Measurements from ENCODE around the gene KRT84.

The KRT84 gene

DNA sequence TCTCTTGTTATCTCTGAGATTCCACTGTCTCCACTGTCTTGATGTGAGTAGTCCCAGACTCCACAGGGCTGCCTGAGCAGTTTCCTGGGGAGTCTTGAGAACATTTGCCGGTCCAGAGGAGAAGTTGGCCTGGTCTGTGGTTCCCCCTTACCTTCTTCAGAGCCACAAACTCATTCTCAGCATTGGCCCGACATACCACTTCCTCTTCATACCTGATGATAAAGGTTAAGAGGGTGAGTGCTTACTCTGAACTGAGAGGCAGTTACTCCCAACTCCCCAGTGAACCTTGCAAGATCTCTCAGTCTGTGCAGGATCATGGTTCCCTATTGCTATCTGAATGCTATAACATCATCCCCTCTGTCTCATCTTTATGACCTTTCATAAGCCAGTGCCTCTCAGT is 2.6 kb downstream of the KRT84 start:
- no peak for DNase-seq

DNA sequence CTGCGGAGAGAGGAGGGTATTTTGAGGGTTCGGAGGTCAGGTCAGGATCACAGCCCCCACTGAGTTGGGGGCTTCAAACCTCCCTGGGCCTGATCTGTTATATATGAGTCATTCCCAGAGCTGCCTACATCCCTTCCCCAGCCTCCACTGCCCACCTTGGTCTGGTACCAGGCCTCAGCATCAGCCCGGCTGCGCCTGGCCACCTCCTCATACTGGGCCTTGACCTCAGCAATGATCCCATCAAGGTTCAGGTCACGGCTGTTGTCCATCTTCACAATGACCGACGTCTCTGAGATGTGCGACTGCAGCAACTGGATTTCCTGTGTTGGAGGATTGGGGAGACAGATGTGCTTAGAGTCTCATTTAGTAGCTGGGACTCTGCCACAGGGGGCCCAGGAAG is 4.2 kb downstream of the KRT84 start:
- DNase-seq, result no peak

DNA sequence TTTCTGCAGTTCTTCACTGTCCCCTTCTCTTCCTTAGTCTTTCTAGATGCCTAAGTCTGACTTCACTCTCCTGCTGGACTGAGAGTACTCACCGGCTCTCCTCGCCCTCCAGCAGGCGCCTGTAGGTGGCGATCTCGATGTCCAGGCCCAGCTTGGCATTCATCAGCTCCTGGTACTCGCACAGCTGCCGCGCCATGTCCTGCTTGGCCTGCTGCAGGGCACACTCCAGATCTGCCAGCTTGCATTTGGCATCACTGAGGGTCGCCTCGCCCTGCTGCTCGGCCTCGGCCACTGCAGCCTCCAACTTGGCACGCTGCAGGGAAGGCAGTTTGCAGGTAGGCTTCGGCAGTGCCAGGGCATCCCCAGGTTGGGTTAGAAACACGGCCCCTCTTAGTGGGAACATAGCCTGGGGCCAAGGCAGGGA is 5.2 kb downstream of the KRT84 start:
- no peak for DNase-seq

DNA sequence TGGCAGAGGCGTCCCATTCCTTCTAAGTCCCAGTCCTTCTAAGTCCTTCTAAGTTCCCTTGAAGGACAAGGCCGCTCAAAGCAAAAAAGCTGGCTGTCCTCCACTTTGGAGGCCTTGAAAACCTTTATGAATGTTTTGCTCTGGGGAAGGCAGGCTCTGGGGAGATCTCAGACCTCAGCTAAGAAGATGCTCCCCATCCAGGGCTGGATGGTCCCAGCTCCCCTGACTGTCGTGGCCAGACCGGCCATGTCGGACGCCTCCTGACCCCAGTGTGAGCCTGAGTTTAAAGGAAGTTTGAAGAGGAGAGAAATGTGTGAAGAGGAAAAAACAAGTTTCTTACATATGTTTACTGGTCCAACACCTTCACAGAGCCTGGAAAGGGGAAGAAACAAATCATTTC is 5.9 kb downstream of the KRT84 start:
- no peak for DNase-seq

DNA sequence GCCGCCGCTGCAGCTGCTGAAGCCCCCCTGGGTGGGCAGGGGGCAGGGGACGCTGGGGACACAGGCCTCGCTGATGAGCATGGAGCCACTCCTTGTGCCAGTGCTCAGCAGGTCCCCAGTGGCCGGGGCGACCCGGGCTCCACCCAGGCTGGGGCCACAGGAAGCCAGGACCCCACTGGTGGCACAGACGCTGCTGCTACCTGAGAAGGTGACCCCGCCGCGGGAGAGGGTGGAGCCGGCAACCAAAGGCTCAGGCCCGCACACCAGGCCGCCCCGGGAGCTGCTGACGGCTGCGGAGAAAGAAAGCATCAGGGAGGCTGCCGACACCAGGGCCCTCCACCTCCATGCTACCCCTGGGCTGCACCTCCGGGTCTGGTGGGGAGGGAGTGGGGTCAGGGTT is 7.4 kb downstream of the KRT84 start:
- no peak for DNase-seq

DNA sequence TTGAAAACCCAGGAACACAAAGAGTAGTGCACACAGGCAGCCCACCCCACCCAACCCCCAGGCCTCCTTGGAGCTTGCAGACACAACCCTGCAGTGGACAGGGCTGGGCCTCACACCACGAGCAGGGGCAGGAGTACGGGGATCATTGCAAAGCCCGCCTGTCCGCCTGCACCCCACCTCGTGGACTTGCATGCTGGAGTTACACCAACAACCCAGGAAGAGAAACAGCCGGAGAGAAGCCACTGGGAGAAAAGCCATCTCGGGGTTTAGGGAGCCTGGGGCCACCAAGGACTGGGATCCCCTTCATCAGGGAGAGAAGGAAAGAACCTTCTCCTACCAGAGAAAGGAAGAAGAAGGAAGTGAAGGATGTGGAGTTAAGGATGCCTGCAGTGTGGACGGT is 8.2 kb downstream of the KRT84 start:
- DNase-seq, result no peak

DNA sequence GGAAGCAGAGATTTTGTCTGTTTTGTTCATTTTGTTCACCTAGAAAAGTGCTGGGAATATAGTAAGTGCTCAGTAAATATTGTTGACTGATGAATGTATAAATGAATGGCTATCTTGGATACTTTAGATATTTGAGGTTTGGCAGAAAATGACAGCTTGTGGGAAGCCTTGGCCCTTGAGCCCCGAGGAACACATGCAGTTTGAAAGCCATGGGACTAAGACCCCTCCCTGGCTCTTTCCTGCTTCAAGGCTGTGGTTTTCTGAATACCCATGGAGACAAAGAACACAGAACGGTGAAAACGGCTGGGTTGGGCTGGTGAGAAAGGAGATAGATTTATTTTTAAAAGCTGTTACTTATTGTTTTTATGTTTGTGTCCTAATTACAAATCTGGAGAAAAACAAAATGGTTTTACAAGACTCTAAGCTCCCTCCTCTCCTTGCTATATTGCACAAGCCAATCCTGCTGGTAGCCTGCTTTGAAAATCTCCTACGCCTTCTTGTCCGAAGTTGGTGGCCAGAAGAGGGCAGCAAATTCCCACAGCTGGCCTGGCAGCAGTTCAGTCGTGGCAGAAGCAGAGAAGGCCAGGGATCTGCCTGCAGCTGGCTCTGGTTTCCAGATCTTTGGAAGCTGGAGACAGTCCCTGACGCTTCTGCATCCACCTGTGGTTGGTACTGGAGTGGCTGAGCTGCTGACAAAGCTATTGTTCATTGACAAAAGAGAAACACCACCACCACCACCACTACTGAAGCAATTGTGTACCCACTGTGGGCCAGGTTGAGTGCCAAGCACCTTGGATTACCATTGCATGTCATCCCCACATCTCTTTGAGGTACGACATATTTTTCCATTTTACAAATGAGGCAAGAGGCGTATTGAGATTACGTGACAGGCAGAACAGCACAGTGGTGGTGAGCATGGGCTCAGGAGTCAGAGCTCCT is 13.0 kb downstream of the KRT84 start:
- peak; percentile 3 to 35 for DNase-seq

DNA sequence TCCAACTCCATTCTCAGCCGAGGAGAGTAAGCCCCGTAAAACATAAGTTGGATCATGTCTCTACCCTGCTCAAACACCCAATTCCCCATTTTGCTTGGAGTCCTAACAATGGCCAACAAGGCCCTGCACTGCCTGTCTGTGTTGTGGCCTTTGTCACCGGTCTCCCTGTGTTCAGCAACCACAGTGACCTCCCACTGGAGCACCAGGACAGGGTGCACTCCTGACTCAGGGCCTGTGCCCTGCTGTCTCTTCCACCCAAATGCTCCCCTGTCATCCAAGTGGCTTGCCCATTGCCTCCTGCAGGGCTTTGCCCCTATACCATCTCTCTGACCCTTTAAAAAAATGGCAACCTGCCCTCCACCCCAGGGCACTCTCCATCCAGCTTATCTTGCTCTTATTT is 13.7 kb downstream of the KRT84 start:
- no peak for DNase-seq

DNA sequence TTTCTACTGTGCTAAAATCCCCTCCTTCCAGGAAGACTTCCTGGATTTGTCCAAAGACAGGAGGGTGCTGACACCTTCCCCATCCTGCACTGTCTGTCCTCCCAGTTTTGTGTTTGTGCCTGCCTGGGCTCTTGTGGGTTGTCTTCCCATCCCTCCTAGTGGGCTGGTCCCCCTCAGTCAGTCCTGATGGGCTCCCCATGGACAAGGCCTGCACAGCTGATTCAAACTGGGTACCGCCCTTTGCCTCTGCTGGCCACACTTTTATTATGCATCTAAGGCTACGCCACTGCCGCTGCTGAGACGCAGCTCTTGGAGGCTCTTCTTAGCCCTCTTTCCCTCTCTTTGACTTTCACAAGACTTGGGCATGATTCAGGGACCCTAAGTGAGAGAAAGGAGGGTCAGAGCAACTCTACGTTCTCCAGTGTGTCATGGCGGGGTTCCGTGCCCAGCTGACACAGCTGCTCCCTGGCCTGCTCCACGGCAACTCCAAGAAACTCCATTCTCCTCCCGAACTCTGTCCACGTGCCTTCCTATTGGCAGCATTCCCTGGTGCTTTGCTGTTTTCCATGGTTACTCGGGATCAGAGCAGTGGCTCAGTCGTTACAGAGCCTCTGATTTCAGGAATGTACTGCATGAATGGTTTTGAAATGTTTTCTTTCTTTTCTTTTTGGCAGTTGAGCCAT is 14.4 kb downstream of the KRT84 start:
- DNase-seq, result no peak

DNA sequence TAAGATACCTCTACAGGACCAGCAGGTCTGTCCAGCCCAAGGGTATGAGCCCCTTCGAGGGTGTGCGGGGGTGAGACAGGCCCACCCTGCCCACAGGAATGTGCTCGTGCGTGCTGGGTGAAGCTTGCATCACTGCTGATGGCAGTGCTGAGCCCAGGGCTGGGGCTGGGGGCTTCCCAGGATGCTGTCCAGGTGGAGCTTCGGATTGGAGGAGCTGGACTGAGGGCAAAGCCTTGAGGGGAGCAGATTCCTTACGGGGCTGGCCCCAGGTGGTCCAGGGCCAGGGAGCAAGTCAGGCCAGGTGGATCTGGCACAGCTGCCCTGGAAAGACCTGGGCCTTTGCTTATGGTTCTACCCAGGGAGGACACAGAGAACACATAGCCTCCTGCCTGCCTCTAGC is 15.6 kb downstream of the KRT84 start:
- no peak for DNase-seq

DNA sequence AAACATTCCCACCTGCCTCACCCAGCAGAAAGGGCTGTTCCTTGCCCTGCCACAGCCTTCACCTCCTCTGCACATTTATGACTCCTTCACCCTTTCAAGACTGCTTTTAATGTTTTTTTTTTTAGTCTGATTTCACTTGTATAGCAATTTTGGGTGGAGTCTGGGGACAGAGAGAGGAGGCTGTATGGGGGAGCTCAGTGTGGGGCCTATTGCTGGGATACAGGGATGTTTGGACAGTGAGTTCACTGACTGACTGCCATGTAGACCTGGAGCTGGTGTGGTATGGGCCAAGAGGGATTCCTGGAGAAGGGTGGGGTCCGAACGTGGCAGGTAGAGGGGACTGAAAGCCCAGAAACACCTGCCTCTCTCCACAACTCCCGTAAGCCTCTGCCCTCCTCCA is 16.2 kb downstream of the KRT84 start:
- no peak for DNase-seq

DNA sequence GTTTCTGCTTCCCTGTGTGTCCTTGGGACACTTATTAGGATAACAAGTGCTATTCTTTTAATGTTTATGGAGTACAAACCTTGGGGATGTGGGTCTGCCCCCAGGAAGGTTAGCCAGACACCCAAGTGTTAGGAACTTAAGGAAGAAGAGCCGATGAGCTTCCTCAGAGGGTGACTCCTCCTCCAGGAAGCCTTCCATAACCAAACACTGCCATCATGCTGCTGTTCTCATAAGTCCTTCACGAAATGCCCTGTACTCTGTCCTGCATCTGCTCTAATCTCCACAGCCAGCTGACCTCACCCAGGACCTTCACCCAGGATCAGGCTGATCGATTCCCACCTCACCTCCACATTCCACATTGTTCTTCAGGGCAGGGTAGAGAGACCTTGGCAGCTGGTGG is 16.9 kb downstream of the KRT84 start:
- DNase-seq, result no peak

DNA sequence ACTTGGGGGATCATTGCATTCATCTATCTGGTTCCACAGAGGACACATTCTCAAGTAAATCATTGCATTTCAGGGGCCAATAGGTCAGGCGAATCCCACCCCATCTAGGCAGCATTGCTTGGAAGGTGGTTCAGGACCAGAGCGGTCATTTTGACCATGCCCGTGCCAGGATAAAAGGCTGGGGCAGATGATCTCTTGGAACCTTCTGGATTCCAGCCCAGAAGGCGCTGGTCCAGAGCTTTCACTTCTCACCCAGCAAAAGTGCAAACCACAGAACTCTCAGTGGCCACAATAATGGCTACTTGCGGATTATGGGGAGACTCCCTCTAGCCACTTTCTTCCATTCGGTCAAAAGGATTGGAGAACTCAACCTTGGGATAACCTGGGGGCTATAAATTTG is 17.6 kb downstream of the KRT84 start:
- DNase-seq, result no peak

DNA sequence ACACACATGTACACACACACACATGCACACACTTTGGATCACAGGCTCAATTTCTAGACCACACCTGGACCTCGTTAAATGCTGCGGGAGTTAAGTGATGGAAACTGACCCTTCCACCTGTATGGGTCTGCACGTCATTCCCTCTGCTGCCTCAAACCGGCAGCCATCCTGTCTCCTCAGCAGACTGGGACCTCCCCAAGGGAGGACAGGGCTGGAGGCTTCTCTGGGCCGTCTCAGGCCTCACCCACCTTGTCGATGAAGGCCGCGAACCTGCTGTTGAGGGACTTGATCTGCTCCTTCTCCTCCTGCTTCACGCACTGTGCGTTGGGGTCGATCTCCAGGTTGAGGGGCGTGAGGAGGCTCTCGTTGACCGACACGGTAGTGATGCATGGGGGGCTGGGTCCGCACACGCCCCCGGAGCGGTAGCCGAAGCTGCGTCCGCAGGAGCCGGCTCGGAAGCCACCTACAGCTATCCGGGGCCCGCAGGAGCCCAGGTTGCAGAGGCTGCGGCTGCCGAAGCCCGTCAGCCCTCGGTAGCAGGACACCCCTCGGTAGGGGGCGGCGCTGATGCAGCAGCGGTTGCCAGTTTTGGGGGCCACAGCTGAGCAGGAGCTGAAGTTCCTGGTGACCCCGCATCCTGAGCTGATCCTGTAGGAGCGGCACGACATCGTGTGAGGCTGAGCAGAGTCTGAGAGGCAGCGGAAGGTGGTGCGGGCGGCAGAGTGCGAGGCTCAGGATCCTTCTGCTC is 18.5 kb downstream of the KRT84 start, which contains the start of gene KRT85:
Gene KRT85, minus strand, starts transcription at position 744 of the 748 bp plus-strand sequence. Its CDS starts 76 bp downstream, at position 668.
- no peak for DNase-seq

DNA sequence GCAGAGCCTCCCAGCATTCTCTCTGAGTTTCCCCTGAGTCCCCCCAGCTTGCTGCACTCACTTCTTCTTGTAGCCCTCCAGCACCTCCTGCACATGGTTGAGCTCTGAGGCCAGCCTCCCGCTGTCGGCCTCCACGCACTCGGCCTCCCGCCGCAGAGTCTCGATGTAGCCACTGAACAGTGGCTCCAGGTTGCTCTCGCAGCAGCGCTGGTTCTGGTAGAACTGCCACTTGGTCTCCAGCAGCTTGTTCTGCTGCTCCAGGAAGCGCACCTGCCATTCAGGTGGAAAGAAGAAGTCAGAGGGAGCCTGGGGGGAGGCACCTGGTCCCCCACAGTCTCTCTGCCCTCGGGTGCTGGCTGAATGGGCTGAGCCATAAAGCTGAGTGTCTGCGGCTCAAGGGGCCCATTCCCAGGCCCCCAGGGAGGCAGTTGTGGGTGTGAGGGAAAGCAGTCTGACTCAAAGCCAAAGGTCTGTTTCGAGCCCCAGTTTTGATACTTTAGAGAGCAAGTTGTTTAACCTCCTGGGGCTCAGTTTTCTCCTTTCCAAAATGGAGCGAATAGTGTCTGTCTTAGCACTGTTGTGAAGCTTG is 20.5 kb downstream of the KRT84 start:
- DNase-seq, result no peak

DNA sequence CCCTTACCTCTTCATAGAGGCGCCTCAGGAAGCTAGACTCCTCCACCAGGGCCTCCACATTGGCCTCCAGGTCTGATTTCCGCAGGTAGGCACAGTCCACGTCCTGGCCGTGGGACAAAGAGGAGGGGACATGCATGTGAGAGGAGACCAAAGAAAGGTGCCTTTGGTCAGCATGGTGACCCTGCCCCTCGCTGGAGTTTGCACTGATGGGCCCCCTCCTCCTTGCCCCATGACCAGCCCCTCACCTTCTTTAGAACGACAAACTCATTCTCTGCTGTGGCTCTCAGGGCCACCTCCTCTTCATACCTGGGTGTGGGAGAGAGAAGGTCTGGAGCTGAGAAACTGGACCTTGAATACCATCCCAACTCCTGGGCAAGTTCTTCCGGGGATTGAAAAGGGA is 21.4 kb downstream of the KRT84 start:
- DNase-seq, result no peak

DNA sequence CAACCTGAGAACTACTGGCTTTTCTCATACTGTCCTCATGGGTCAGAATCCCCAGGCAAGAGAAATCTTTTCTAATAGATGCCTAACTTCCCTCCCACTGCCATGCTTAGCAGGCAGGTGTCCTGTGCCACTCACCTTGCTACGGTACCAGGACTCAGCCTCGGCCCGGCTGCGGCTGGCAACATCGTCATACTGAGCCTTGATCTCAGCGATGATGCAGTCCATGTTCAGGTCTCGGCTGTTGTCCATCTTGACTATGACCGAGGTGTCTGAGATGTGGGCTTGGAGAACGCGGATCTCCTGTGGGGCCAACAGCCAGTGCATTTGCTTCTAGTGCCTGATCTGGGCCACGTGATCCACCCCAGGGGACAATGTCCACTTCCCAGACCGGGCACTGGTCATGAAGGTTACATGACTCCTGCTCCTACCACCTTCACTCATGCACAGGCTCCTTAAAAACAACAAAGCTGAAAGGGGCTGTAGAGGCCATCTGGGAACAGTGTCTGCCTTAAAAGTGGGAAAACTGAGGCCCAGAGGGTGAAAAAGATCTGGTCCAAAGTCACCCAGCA is 22.3 kb downstream of the KRT84 start:
- DNase-seq, result no peak

DNA sequence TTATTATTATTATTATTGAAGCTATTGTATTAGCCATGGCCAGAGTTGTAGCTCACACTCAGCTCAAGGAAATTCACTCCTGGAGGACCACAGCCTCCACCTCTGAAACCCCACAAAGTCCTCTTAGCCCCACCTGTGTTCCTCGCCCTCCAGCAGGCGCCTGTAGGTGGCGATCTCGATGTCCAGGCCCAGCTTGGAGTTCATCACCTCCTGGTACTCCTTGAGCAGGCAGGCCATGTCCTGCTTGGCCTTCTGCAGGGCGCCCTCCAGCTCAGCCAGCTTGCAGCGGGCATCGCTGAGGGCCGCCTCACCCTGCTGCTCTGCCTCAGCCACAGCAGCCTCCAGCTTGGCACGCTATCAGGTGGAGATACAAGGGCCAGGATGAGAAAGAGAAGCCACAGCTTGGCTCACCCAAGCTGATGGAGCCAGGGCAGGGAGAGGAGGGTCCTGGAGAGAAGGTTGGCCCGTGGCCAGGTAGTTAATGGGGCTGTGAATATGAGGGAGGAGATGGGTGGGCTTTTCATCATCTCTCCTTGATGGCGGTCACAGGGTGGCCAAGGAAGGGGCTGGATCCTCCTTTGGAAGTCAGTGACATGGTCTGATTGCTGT is 23.2 kb downstream of the KRT84 start:
- no peak for DNase-seq

DNA sequence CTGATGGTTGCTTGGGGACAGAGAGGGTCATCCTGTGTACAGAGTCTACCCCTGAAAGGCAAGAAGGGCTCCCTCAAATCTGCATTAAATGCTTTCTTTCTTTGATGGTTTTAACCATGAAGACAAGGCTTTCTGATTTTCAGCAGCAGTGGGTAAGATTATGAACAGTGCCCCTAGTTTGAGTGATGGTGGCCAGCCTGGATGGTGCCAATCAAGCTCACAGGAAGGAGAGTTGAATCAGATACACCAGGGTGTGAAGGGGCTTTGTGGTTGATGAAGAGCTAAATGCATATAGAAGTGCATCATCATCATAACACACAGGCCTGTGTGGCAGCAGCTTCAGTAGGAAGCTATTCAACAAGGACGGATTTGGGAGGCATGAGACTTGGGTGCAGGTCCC is 23.9 kb downstream of the KRT84 start:
- DNase-seq, result no peak

DNA sequence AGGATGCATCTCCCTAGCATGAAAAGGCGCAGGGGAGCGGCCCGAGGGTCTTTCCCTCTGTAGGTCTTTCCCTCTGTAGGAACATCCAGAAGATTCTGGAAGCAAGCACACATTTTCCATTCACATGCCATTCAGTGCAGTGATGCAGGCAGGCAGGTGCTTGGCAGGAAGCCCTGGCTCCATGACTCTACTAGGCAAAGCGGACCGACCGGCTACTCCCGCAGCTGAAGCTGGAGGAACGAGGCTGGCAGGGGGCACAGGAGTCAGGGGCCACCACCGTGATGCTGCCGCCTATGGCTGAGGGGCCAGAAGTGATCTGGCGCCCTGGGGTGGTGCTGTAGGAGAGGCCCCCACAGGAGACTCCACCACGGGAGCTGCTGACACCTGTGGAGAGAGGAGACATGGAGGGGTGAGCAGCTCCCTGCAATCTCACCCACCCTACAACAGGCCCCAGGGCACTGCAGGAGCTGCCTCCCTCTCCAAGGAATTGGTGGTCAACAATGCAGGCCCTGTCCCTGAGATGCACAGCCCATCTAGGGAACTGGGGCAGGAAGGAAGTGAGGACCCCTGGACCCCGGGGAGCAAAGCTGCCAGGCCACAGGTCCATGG is 24.7 kb downstream of the KRT84 start:
- no peak for DNase-seq

DNA sequence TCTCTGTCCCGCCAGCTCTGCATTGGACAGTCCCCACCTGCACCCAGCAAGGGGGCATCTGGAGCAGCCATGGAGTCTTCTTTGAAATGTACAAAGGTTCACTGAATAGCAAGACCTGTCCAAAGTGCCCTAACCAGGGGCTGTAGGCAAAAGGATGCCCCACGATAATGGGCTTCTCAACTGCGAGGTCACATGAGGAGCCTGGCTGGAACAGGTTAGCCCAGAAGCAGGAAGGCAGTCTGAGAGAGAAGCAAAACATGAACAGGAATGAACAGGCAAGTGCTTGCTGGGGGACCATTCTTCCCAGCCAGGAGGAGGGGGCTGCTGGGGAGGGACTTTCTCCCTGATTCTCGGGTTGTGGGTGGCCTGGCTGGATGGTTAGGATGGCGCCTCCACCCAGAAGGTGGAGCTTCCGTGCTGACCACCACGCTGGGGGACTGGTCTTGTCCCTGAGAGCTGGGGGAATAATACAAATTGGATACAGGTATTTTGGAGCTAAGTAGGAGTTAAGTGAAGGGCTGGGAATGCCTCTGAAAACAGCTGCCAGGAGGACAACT is 25.3 kb downstream of the KRT84 start:
- no peak for DNase-seq

All from bone marrow (tissue), 2 donors.